ENCODE measurements around the gene PSMA2. TPM values are rescaled to one million over a fixed set of nuclear protein-coding genes. Genes with fewer than 3 reads are reported as not detected.

Gene PSMA2
- total RNA-seq, 1 experiment from 2014 or later = 152 TPM

- no peak overlapping the region for H3K27ac ChIP-seq (ENCODE audit: low read depth, low read length)
- H3K9me2 ChIP-seq (ENCODE audit: insufficient read depth) = no peaks in the 10 kb centered on the region
- H3K9ac ChIP-seq (ENCODE audit: low read length) = no peak overlapping the region
- RAD21 ChIA-PET (ENCODE audit: low non-redundant PET in 1 of 2, low total read pairs in 2 of 2, uncharacterized antibody in 2 of 2, unreplicated experiment in 2 of 2) = no interaction called here
- CTCF ChIA-PET = interaction anchor here (1.0 to 1.2 kb wide), 2 partner anchors 32 to 34 kb away, joined by 3 read pairs; no protein-coding TSS in a partner anchor
- no peak for ATAC-seq
- H3K4me2 ChIP-seq (ENCODE audit: low read length) = no peak overlapping the region
- H3K4me1 ChIP-seq (ENCODE audit: control insufficient read depth in 1 of 2, insufficient read depth in 2 of 2, low read length in 2 of 2) = no peaks in the 10 kb centered on the region
- no peak for DNase-seq (ENCODE audit: low read depth, low spot score)
- H3K27me3 ChIP-seq (ENCODE audit: insufficient read depth, low read length) = no peaks in the 10 kb centered on the region
- intact Hi-C loops (cut with micrococcal nuclease) = no loop called here
- H3K9me3 ChIP-seq (ENCODE audit: control insufficient read depth in 1 of 2, insufficient read depth in 1 of 2, low read depth in 1 of 2, low read length in 2 of 2) = no peaks in the 10 kb centered on the region
- POLR2A ChIA-PET = no interaction called here
- H3K4me3 ChIP-seq (replicated peaks in 1 of 2; ENCODE audit: low read depth in 1 of 2, low read length in 2 of 2) = no peak overlapping the region
- no peaks in the 10 kb centered on the region for H3K36me3 ChIP-seq (ENCODE audit: control insufficient read depth in 1 of 2, insufficient read depth in 2 of 2, low read length in 2 of 2)
- no peaks in the 10 kb centered on the region for H3K79me2 ChIP-seq (ENCODE audit: insufficient read depth, low read length)
- no peaks in the 10 kb centered on the region for H4K20me1 ChIP-seq (ENCODE audit: insufficient read depth)
- no TSS peak for BruUV-seq (replicated peaks)
- TF ChIP-seq TCF7L2 (IDR thresholded peaks at IDR 0.05; ENCODE audit: borderline replicate concordance, extremely low read depth, insufficient read depth, insufficient read length) (peak; percentile 69), ZNF274 (IDR thresholded peaks at IDR 0.05; ENCODE audit: low read depth, low read length) (no peak)
- H2AFZ ChIP-seq (ENCODE audit: low read depth, low read length, poor library complexity, severe bottlenecking) = no peak overlapping the region
These were observed 40.9 kb upstream of the PSMA2 start for GRCh38 chr7:42972699-42973500.

GRCh38 chr7:42967391-42967790 lies 35.4 kb upstream of the PSMA2 start:
- Histone ChIP-seq H3K79me2 (ENCODE audit: insufficient read depth, low read length) (no peaks in the 10 kb centered on the region), H3K9ac (ENCODE audit: low read length) (no peak overlapping the region), H3K4me1 (ENCODE audit: control insufficient read depth in 1 of 2, insufficient read depth in 2 of 2, low read length in 2 of 2) (no peaks in the 10 kb centered on the region), H3K27ac (ENCODE audit: low read depth, low read length) (no peak overlapping the region), H4K20me1 (ENCODE audit: insufficient read depth) (no peaks in the 10 kb centered on the region), H3K36me3 (ENCODE audit: control insufficient read depth in 1 of 2, insufficient read depth in 2 of 2, low read length in 2 of 2) (no peaks in the 10 kb centered on the region), H3K4me2 (ENCODE audit: low read length) (no peak overlapping the region), H3K27me3 (ENCODE audit: insufficient read depth, low read length) (no peaks in the 10 kb centered on the region), H3K4me3 (replicated peaks in 1 of 2; ENCODE audit: low read depth in 1 of 2, low read length in 2 of 2) (no peak overlapping the region), H3K9me3 (ENCODE audit: control insufficient read depth in 1 of 2, insufficient read depth in 1 of 2, low read depth in 1 of 2, low read length in 2 of 2) (no peaks in the 10 kb centered on the region), H2AFZ (ENCODE audit: low read depth, low read length, poor library complexity, severe bottlenecking) (no peak overlapping the region), H3K9me2 (ENCODE audit: insufficient read depth) (no peaks in the 10 kb centered on the region)
- DNase-seq (ENCODE audit: low read depth, low spot score) = no peak
- no peak for ATAC-seq
- ChIA-PET POLR2A (no interaction called here), CTCF (no interaction called here), RAD21 (ENCODE audit: low non-redundant PET in 1 of 2, low total read pairs in 2 of 2, uncharacterized antibody in 2 of 2, unreplicated experiment in 2 of 2) (no interaction called here)
- intact Hi-C loops (cut with micrococcal nuclease) = no loop called here
- no TSS peak for BruUV-seq (replicated peaks)
- TF ChIP-seq YY1 (IDR thresholded peaks at IDR 0.05; ENCODE audit: extremely low read depth, insufficient replicate concordance, low read depth, low read length) (no peak), EZH2 (IDR thresholded peaks at IDR 0.05) (no peak), ZBTB33 (IDR thresholded peaks at IDR 0.05; ENCODE audit: extremely low read depth, insufficient replicate concordance, low read length) (no peak), ZNF274 (IDR thresholded peaks at IDR 0.05; ENCODE audit: low read depth, low read length) (no peak), EGR1 (IDR thresholded peaks at IDR 0.05; ENCODE audit: low read depth) (no peak), TCF7L2 (IDR thresholded peaks at IDR 0.05; ENCODE audit: borderline replicate concordance, extremely low read depth, insufficient read depth, insufficient read length) (no peak), EZH2phosphoT487 (IDR thresholded peaks at IDR 0.05; ENCODE audit: borderline replicate concordance) (no peak), POLR2A (IDR thresholded peaks at IDR 0.05; ENCODE audit: borderline replicate concordance, extremely low read depth, insufficient read depth, insufficient read length) (no peak), RAD21 (IDR thresholded peaks at IDR 0.05; ENCODE audit: low read depth) (no peak), CTCF (IDR thresholded peaks at IDR 0.05 in 2 of 3, conservative IDR thresholded peaks at IDR 0.05 in 1 of 3; ENCODE audit: borderline replicate concordance in 1 of 3, insufficient read depth in 1 of 3, low read depth in 2 of 3, low read length in 2 of 3) (no peak), SIN3A (IDR thresholded peaks at IDR 0.05; ENCODE audit: low read depth) (no peak), MAX (IDR thresholded peaks at IDR 0.05) (no peak), SP1 (IDR thresholded peaks at IDR 0.05; ENCODE audit: low read depth) (no peak), ATF3 (IDR thresholded peaks at IDR 0.05) (no peak), CEBPB (IDR thresholded peaks at IDR 0.05; ENCODE audit: low read depth) (no peak), ZFX (IDR thresholded peaks at IDR 0.05) (no peak)
